Inferior parietal cortex (tissue), 1 donor: ENCODE data around the gene SORCS2.
"Not testable (repeated sequence)": the region's sequence is repeated elsewhere in the genome, so short reads cannot be mapped to it uniquely, and the experiment has no call there.

ENCODE experiments used
- DNase-seq: peaks from one replicate; pipeline ENCODE4 v3.0.0-alpha.2; 2016; ENCODE audit errors: extremely low spot score

Gene SORCS2

GRCh38 chr4:7160439-7160838, 31.9 kb upstream of the SORCS2 start:
- DNase-seq: no peak

GRCh38 chr4:7160951-7161440, 31.3 kb upstream of the SORCS2 start:
- no peak for DNase-seq

GRCh38 chr4:7161721-7162214, 30.6 kb upstream of the SORCS2 start:
- DNase-seq: no peak

GRCh38 chr4:7165056-7165873, 27.1 kb upstream of the SORCS2 start:
- not testable (repeated sequence) for DNase-seq

GRCh38 chr4:7165874-7166201, 26.5 kb upstream of the SORCS2 start:
- DNase-seq: no peak

GRCh38 chr4:7166237-7166636, 26.1 kb upstream of the SORCS2 start:
- no peak for DNase-seq

GRCh38 chr4:7166981-7167700, 25.2 kb upstream of the SORCS2 start:
- no peak for DNase-seq

- DNase-seq: no peak
Observed at GRCh38 chr4:7167706-7168105, 24.6 kb upstream of the SORCS2 start.

- DNase-seq: no peak
Observed at GRCh38 chr4:7168106-7168505, 24.2 kb upstream of the SORCS2 start.

- DNase-seq: no peak
Observed at GRCh38 chr4:7169134-7169533, 23.2 kb upstream of the SORCS2 start.

GRCh38 chr4:7170012-7170411, 22.3 kb upstream of the SORCS2 start:
- DNase-seq: no peak

GRCh38 chr4:7171191-7171900, 21.0 kb upstream of the SORCS2 start:
- DNase-seq: no peak

GRCh38 chr4:7172508-7172907, 19.8 kb upstream of the SORCS2 start:
- no peak for DNase-seq

- no peak for DNase-seq
Observed at GRCh38 chr4:7172946-7173345, 19.4 kb upstream of the SORCS2 start.

- no peak for DNase-seq
Observed at GRCh38 chr4:7173841-7174449, 18.4 kb upstream of the SORCS2 start.

- no peak for DNase-seq
Observed at GRCh38 chr4:7179158-7179557, 13.2 kb upstream of the SORCS2 start.

- no peak for DNase-seq
Observed at GRCh38 chr4:7180938-7181337, 11.4 kb upstream of the SORCS2 start.

GRCh38 chr4:7182616-7183015, 9.7 kb upstream of the SORCS2 start:
- no peak for DNase-seq

GRCh38 chr4:7183161-7183560, 9.2 kb upstream of the SORCS2 start:
- no peak for DNase-seq

GRCh38 chr4:7183780-7184460, 8.4 kb upstream of the SORCS2 start:
- no peak for DNase-seq

- DNase-seq: no peak
Observed at GRCh38 chr4:7185487-7186030, 6.8 kb upstream of the SORCS2 start.
